HepG2 (cell line): Measurements from ENCODE around the gene POLR2H. TPM values are rescaled to one million over a fixed set of nuclear protein-coding genes. Genes with fewer than 3 reads are reported as not detected.
A peak's percentile ranks its signal among the peaks of the same experiment; 100 is the strongest.

Experiments
- CC2D1A ChIP-seq: sonication (generic); formaldehyde crosslinking; IDR thresholded peaks from 2 replicates; pipeline ENCODE4 v1.8.1; 2023; ENCODE audit warnings: mild to moderate bottlenecking, missing genetic modification reagents
- HMG20B ChIP-seq: conservative IDR thresholded peaks from 2 replicates; pipeline ENCODE4 v1.6.1; 2016; ENCODE audit warnings: missing genetic modification reagents, missing compliant biosample characterization
- HOXA3 ChIP-seq: sonication (generic); formaldehyde crosslinking; IDR thresholded peaks from 2 replicates; pipeline ENCODE4 v1.5.0; 2020; ENCODE audit warnings: missing genetic modification reagents
- SRY ChIP-seq: sonication (generic); formaldehyde crosslinking; IDR thresholded peaks from 2 replicates; pipeline ENCODE4 v1.8.0; 2022; ENCODE audit warnings: mild to moderate bottlenecking, missing genetic modification reagents
- TGIF2 ChIP-seq: IDR thresholded peaks from 2 replicates; pipeline ENCODE4 v1.6.1; 2016; ENCODE audit warnings: control low read depth, missing compliant biosample characterization
- U2AF1 ChIP-seq: fragments of 200-400 bp; formaldehyde crosslinking; optimal IDR thresholded peaks from 2 replicates; pipeline ENCODE3; 2017; ENCODE audit warnings: mild to moderate bottlenecking, low read depth, low read length
- ZNF230 ChIP-seq: sonication (generic); formaldehyde crosslinking; IDR thresholded peaks from 2 replicates; pipeline ENCODE4 v1.4.0; 2020; ENCODE audit warnings: mild to moderate bottlenecking, missing genetic modification reagents
- ZNF33B ChIP-seq: sonication (generic); formaldehyde crosslinking; IDR thresholded peaks from 2 replicates; pipeline ENCODE4 v1.5.1; 2020; ENCODE audit warnings: mild to moderate bottlenecking, missing genetic modification reagents
- ZNF598 ChIP-seq: sonication (generic); formaldehyde crosslinking; IDR thresholded peaks from 2 replicates; pipeline ENCODE4 v1.5.1; 2020; ENCODE audit warnings: mild to moderate bottlenecking, missing genetic modification reagents, borderline replicate concordance
- ZNF629 ChIP-seq: sonication (generic); formaldehyde crosslinking; conservative IDR thresholded peaks from 2 replicates; pipeline ENCODE4 v1.5.0; 2020; ENCODE audit warnings: missing genetic modification reagents
- ZNF782 ChIP-seq: sonication (generic); formaldehyde crosslinking; IDR thresholded peaks from 2 replicates; pipeline ENCODE4 v1.4.0; 2020; ENCODE audit warnings: missing genetic modification reagents, mild to moderate bottlenecking, borderline replicate concordance
- polyA plus RNA-seq, 8 experiments: library from polyadenylated mRNA; depleted of rRNA in 3 of 8; stranded (reverse) in 7 of 8; unstranded in 1 of 8; fragments of >200 nt; fragmentation: Illumina TruSeq in 4 of 8; extraction: Trizol in 4 of 8; gene quantifications; 2 replicates each; pipeline versions ENCODE4 v1.2.1 to v1.2.3, GENCODE V29; 2011 to 2016; ENCODE audit warnings: low read depth in 4 of 8, missing spikeins in 1 of 8, mixed read lengths in 1 of 8; ENCODE audit not compliant: insufficient read depth in 1 of 8
- total RNA-seq, 5 experiments: library from RNA; depleted of rRNA; stranded (reverse); fragments of >200 nt; fragmentation: Illumina TruSeq; extraction: Trizol; gene quantifications; 2 replicates each; pipeline ENCODE4 v1.2.3, GENCODE V29; 2016; ENCODE audit warnings: low read depth in 1 of 5
- TF ChIP-seq, protein P1 (sequence below): IDR thresholded peaks from 2 replicates; pipeline ENCODE4 v1.6.1; 2018; ENCODE audit warnings: missing genetic modification reagents
- TF ChIP-seq, protein P2 (sequence below): sonication (generic); formaldehyde crosslinking; IDR thresholded peaks from 2 replicates; pipeline ENCODE4 v1.4.0; 2020; ENCODE audit warnings: missing genetic modification reagents
- TF ChIP-seq, protein P3 (sequence below): sonication (generic); formaldehyde crosslinking; IDR thresholded peaks from 2 replicates; pipeline ENCODE4 v1.4.0; 2020; ENCODE audit warnings: missing genetic modification reagents
- TF ChIP-seq, protein P4 (sequence below), 2 experiments: IDR thresholded peaks; 2 replicates each; pipeline ENCODE4 v1.6.1; 2011 to 2012; ENCODE audit warnings: low read length in 2 of 2, borderline replicate concordance in 1 of 2, low read depth in 1 of 2, mild to moderate bottlenecking in 1 of 2, moderate library complexity in 1 of 2
- TF ChIP-seq, protein P5 (sequence below): IDR thresholded peaks from 2 replicates; pipeline ENCODE4 v1.6.1; 2018; ENCODE audit warnings: missing genetic modification reagents, mild to moderate bottlenecking, missing compliant biosample characterization
- TF ChIP-seq, protein P6 (sequence below): sonication (generic); formaldehyde crosslinking; IDR thresholded peaks from 2 replicates; pipeline ENCODE4 v1.8.1; 2023; ENCODE audit warnings: missing genetic modification reagents, mild to moderate bottlenecking, borderline replicate concordance
- TF ChIP-seq, protein P7 (sequence below): sonication (generic); formaldehyde crosslinking; IDR thresholded peaks from 2 replicates; pipeline ENCODE4 v1.4.0; 2020; ENCODE audit warnings: low read depth, mild to moderate bottlenecking, missing genetic modification reagents

POLR2H gene
- total and polyA plus RNA-seq, 2 of the 13 experiments (the other 11 are each of a cell fraction or from before 2014, with no cell fraction given), result 118 to 194 TPM

DNA sequence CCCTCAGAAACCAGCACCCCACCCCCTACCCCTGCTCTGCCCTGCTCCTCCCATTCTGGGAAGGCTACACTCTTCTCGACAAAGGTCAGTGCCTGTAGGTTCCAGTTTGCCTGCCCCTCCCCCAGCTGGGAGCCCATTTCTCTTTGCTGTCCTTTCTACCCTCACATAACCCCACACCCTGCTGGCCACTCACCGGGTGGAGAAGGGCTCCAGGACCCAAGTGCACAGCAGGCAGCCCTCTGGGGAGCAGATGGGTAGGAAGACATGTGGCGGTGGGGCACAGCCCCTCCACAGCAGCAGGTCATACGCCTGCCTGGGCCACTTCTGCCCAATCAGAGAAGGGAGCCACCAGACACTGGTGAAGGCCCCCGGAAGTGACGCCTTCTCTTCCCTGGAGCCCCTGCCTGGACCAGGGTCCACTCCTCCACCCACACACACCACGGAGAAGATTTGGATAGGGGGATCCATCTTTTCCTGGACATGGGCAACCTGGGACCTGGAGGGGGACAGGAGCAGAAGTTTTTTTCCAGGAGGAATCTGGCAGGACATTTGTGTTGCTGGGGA, 16.5 kb downstream of the POLR2H start, which contains the start of gene THPO (continued):
- TF ChIP-seq SRY (CRISPR knock-in tag), result peak; percentile 66; the same call in 1 of the 2 replicates
- no peak for TF ChIP-seq ZNF230 (CRISPR knock-in tag)
- no peak for TF ChIP-seq ZNF33B (CRISPR knock-in tag)
- TF ChIP-seq HMG20B (CRISPR knock-in tag), result no peak; the same call in 1 of the 2 replicates
- peak; percentile 22; the same call in 1 of the 2 replicates for TF ChIP-seq ZNF629
- TF ChIP-seq TGIF2 (CRISPR knock-in tag), result peak; percentile 83
- TF ChIP-seq, protein P1, sequence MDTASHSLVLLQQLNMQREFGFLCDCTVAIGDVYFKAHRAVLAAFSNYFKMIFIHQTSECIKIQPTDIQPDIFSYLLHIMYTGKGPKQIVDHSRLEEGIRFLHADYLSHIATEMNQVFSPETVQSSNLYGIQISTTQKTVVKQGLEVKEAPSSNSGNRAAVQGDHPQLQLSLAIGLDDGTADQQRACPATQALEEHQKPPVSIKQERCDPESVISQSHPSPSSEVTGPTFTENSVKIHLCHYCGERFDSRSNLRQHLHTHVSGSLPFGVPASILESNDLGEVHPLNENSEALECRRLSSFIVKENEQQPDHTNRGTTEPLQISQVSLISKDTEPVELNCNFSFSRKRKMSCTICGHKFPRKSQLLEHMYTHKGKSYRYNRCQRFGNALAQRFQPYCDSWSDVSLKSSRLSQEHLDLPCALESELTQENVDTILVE (CRISPR knock-in tag), result no peak; the same call in 1 of the 2 replicates
- TF ChIP-seq, protein P2, sequence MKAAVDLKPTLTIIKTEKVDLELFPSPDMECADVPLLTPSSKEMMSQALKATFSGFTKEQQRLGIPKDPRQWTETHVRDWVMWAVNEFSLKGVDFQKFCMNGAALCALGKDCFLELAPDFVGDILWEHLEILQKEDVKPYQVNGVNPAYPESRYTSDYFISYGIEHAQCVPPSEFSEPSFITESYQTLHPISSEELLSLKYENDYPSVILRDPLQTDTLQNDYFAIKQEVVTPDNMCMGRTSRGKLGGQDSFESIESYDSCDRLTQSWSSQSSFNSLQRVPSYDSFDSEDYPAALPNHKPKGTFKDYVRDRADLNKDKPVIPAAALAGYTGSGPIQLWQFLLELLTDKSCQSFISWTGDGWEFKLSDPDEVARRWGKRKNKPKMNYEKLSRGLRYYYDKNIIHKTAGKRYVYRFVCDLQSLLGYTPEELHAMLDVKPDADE (CRISPR knock-in tag), result no peak
- TF ChIP-seq, protein P3, sequence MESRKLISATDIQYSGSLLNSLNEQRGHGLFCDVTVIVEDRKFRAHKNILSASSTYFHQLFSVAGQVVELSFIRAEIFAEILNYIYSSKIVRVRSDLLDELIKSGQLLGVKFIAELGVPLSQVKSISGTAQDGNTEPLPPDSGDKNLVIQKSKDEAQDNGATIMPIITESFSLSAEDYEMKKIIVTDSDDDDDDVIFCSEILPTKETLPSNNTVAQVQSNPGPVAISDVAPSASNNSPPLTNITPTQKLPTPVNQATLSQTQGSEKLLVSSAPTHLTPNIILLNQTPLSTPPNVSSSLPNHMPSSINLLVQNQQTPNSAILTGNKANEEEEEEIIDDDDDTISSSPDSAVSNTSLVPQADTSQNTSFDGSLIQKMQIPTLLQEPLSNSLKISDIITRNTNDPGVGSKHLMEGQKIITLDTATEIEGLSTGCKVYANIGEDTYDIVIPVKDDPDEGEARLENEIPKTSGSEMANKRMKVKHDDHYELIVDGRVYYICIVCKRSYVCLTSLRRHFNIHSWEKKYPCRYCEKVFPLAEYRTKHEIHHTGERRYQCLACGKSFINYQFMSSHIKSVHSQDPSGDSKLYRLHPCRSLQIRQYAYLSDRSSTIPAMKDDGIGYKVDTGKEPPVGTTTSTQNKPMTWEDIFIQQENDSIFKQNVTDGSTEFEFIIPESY, result no peak
- peak; percentile 90 for TF ChIP-seq ZNF782
- no peak for TF ChIP-seq CC2D1A (CRISPR knock-in tag)
- TF ChIP-seq, protein P4, sequence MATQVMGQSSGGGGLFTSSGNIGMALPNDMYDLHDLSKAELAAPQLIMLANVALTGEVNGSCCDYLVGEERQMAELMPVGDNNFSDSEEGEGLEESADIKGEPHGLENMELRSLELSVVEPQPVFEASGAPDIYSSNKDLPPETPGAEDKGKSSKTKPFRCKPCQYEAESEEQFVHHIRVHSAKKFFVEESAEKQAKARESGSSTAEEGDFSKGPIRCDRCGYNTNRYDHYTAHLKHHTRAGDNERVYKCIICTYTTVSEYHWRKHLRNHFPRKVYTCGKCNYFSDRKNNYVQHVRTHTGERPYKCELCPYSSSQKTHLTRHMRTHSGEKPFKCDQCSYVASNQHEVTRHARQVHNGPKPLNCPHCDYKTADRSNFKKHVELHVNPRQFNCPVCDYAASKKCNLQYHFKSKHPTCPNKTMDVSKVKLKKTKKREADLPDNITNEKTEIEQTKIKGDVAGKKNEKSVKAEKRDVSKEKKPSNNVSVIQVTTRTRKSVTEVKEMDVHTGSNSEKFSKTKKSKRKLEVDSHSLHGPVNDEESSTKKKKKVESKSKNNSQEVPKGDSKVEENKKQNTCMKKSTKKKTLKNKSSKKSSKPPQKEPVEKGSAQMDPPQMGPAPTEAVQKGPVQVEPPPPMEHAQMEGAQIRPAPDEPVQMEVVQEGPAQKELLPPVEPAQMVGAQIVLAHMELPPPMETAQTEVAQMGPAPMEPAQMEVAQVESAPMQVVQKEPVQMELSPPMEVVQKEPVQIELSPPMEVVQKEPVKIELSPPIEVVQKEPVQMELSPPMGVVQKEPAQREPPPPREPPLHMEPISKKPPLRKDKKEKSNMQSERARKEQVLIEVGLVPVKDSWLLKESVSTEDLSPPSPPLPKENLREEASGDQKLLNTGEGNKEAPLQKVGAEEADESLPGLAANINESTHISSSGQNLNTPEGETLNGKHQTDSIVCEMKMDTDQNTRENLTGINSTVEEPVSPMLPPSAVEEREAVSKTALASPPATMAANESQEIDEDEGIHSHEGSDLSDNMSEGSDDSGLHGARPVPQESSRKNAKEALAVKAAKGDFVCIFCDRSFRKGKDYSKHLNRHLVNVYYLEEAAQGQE (IDR thresholded peaks at IDR 0.05; ENCODE audit: borderline replicate concordance in 1 of 2, low read depth in 1 of 2, low read length in 2 of 2), result 0 out of 4 replicates have a peak, but pooled peaks of 1 of the 2 experiments have one; percentile 28
- TF ChIP-seq HOXA3 (CRISPR knock-in tag), result peak; percentile 78
- 0 out of 2 replicates have a peak, but pooled peaks have one; percentile 36 for TF ChIP-seq ZNF598 (CRISPR knock-in tag)
- TF ChIP-seq, protein P5, sequence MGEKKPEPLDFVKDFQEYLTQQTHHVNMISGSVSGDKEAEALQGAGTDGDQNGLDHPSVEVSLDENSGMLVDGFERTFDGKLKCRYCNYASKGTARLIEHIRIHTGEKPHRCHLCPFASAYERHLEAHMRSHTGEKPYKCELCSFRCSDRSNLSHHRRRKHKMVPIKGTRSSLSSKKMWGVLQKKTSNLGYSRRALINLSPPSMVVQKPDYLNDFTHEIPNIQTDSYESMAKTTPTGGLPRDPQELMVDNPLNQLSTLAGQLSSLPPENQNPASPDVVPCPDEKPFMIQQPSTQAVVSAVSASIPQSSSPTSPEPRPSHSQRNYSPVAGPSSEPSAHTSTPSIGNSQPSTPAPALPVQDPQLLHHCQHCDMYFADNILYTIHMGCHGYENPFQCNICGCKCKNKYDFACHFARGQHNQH (CRISPR knock-in tag), result peak; percentile 74
- TF ChIP-seq U2AF1, result no peak
- TF ChIP-seq, protein P6, sequence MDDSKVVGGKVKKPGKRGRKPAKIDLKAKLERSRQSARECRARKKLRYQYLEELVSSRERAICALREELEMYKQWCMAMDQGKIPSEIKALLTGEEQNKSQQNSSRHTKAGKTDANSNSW (CRISPR knock-in tag), result no peak
- TF ChIP-seq, protein P7, sequence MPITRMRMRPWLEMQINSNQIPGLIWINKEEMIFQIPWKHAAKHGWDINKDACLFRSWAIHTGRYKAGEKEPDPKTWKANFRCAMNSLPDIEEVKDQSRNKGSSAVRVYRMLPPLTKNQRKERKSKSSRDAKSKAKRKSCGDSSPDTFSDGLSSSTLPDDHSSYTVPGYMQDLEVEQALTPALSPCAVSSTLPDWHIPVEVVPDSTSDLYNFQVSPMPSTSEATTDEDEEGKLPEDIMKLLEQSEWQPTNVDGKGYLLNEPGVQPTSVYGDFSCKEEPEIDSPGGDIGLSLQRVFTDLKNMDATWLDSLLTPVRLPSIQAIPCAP (CRISPR knock-in tag), result no peak
